GM06990 (cell line): ENCODE data around the gene RNU7-1.

Experiments
- DNase-seq: peaks from one replicate; pipeline ENCODE4 v3.0.0-alpha.2; 2011; ENCODE audit not compliant: insufficient read length; ENCODE audit errors: extremely low read depth
- H3K27me3 ChIP-seq: replicated peaks from 2 replicates; pipeline ENCODE4 v1.6.0; 2011; ENCODE audit warnings: low read length; ENCODE audit not compliant: control insufficient read depth, insufficient read depth
- H3K36me3 ChIP-seq: 2 replicates; pipeline ENCODE4 v1.5.1; 2011; ENCODE audit warnings: low read length; ENCODE audit not compliant: control insufficient read depth, insufficient read depth
- H3K4me3 ChIP-seq: replicated peaks from 2 replicates; pipeline ENCODE4 v1.5.1; 2011; ENCODE audit warnings: low read depth, mild to moderate bottlenecking, control low read depth, low read length
- CTCF ChIP-seq: IDR thresholded peaks from 2 replicates; pipeline ENCODE4 v1.5.1; 2011; ENCODE audit warnings: low read length, control low read depth, mild to moderate bottlenecking, inconsistent platforms; ENCODE audit not compliant: insufficient read depth, poor library complexity, severe bottlenecking

Gene RNU7-1

GRCh38 chr12:6945613-6946012 lies 2.0 kb downstream of the RNU7-1 start:
- Histone ChIP-seq H3K36me3 (no peaks in the 10 kb centered on the region), H3K4me3 (peak overlapping the region; percentile 72), H3K27me3 (no peaks in the 10 kb centered on the region)
- no peak for DNase-seq
- no peak for TF ChIP-seq CTCF

GRCh38 chr12:6946033-6946919 lies 2.7 kb downstream of the RNU7-1 start:
- TF ChIP-seq CTCF, result no peak

GRCh38 chr12:6946920-6947374 lies 3.3 kb downstream of the RNU7-1 start:
- peak overlapping the region; percentile 72 for H3K4me3 ChIP-seq
- peak; percentile 2 for TF ChIP-seq CTCF
- no peaks in the 10 kb centered on the region for H3K27me3 ChIP-seq
- no peak for DNase-seq
- H3K36me3 ChIP-seq, result no peaks in the 10 kb centered on the region

More at GRCh38 chr12:6946033-6946919, 2.7 kb downstream of the RNU7-1 start:
- no peaks in the 10 kb centered on the region for H3K36me3 ChIP-seq
- no peaks in the 10 kb centered on the region for H3K27me3 ChIP-seq
- peak overlapping the region; percentile 72 for H3K4me3 ChIP-seq
- DNase-seq, result peak; percentile 87

- Histone ChIP-seq H3K27me3 (no peaks in the 10 kb centered on the region), H3K36me3 (peaks cover 4% of the 10 kb centered on the region), H3K4me3 (no peak overlapping the region; the same call in 1 of the 2 replicates)
- no peak for DNase-seq
- no peak for TF ChIP-seq CTCF
These were observed 4.0 kb downstream of the RNU7-1 start for GRCh38 chr12:6947615-6948014.

GRCh38 chr12:6948873-6949594 lies 5.4 kb downstream of the RNU7-1 start:
- H3K36me3 ChIP-seq, result peaks cover 9% of the 10 kb centered on the region
- H3K4me3 ChIP-seq, result peak overlapping the region; percentile 15; the same call in 1 of the 2 replicates
- H3K27me3 ChIP-seq, result no peaks in the 10 kb centered on the region
- TF ChIP-seq CTCF, result peak; percentile 32
- DNase-seq, result no peak
